ENCODE data around the gene SETD5.

- TF ChIP-seq, protein P1, sequence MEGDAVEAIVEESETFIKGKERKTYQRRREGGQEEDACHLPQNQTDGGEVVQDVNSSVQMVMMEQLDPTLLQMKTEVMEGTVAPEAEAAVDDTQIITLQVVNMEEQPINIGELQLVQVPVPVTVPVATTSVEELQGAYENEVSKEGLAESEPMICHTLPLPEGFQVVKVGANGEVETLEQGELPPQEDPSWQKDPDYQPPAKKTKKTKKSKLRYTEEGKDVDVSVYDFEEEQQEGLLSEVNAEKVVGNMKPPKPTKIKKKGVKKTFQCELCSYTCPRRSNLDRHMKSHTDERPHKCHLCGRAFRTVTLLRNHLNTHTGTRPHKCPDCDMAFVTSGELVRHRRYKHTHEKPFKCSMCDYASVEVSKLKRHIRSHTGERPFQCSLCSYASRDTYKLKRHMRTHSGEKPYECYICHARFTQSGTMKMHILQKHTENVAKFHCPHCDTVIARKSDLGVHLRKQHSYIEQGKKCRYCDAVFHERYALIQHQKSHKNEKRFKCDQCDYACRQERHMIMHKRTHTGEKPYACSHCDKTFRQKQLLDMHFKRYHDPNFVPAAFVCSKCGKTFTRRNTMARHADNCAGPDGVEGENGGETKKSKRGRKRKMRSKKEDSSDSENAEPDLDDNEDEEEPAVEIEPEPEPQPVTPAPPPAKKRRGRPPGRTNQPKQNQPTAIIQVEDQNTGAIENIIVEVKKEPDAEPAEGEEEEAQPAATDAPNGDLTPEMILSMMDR (IDR thresholded peaks at IDR 0.05) = no peak
- TF ChIP-seq POLR2A (IDR thresholded peaks at IDR 0.05) = no peak
Measured at GRCh38 chr3:9380014-9380413, 17.4 kb upstream of the SETD5 start.
